Nephron progenitor cell (in vitro differentiated cells): Measurements from ENCODE around the gene GTSE1.

Experiments used
- DNase-seq: peaks from one replicate; pipeline ENCODE4 v3.0.0; 2021
- H3K27ac Mint-ChIP-seq: 2 replicates; pipeline ENCODE4 v1.8.0; 2021; ENCODE audit warnings: mild to moderate bottlenecking, moderate library complexity, mixed read lengths
- H3K27me3 Mint-ChIP-seq: 2 replicates; pipeline ENCODE4 v1.8.0; 2021; ENCODE audit warnings: mild to moderate bottlenecking, low read depth, mixed read lengths; ENCODE audit not compliant: poor library complexity
- H3K36me3 Mint-ChIP-seq: 2 replicates; pipeline ENCODE4 v1.8.0; 2021; ENCODE audit warnings: low read depth, mixed read lengths
- H3K4me1 Mint-ChIP-seq: 2 replicates; pipeline ENCODE4 v1.8.0; 2021; ENCODE audit warnings: mixed read lengths
- H3K4me3 Mint-ChIP-seq: 2 replicates; pipeline ENCODE4 v1.8.0; 2021; ENCODE audit warnings: mild to moderate bottlenecking, moderate library complexity, mixed read lengths
- H3K9me3 Mint-ChIP-seq: 2 replicates; pipeline ENCODE4 v1.8.0; 2021; ENCODE audit warnings: mild to moderate bottlenecking, moderate library complexity, mixed read lengths
- CTCF ChIP-seq: fragments of 200-600 bp; sonication (generic); IDR thresholded peaks from 2 replicates; pipeline ENCODE4 v1.5.0; 2021; ENCODE audit warnings: antibody characterized with exemption

The GTSE1 gene

GRCh38 chr22:46295277-46295971, 1.2 kb upstream of the GTSE1 start:
- Mint-ChIP-seq H3K9me3 (no peaks in the 10 kb centered on the region), H3K27me3 (no peaks in the 10 kb centered on the region), H3K4me1 (peaks cover 55% of the 10 kb centered on the region), H3K27ac (no peak overlapping the region), H3K36me3 (peaks cover 32% of the 10 kb centered on the region), H3K4me3 (peak overlapping the region; percentile 87)
- TF ChIP-seq CTCF: no peak
- no peak for DNase-seq

DNA sequence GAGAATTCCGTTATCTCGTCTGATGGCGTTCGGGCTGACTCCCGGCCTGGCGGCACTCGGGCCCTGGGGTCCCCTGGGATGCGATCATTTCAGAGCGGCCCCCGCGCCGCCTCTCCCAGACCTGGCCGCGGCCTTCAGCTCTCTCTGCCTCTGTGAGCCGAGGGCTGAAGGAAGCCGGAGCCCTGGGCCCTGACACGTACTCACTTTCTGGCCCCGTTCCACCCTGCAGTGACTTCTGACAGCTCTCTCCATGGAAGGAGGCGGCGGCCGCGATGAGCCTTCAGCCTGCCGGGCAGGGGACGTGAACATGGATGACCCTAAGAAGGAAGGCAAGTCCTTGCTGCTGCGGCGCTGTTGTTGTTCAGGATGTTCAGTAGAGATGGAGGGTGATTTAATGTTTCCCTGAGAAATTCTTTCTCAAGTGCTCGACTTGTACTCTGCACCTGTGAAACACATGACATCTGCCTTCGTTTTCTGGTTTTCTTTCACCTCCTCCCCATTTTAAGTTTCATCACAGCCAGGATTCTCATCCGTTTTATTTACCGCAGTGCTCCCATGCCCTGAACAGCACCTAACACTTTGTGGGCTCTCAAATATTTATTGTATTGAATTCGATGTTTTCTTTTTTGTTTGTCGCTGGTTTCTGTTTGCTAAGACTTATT, 612 bp downstream of the GTSE1 start:
- peaks cover 62% of the 10 kb centered on the region for H3K4me1 Mint-ChIP-seq
- DNase-seq: peak; percentile 62
- H3K4me3 Mint-ChIP-seq: peak overlapping the region; percentile 94
- no peaks in the 10 kb centered on the region for H3K9me3 Mint-ChIP-seq
- no peaks in the 10 kb centered on the region for H3K27me3 Mint-ChIP-seq
- no peak for TF ChIP-seq CTCF
- H3K27ac Mint-ChIP-seq: no peak overlapping the region
- H3K36me3 Mint-ChIP-seq: peaks cover 39% of the 10 kb centered on the region

DNA sequence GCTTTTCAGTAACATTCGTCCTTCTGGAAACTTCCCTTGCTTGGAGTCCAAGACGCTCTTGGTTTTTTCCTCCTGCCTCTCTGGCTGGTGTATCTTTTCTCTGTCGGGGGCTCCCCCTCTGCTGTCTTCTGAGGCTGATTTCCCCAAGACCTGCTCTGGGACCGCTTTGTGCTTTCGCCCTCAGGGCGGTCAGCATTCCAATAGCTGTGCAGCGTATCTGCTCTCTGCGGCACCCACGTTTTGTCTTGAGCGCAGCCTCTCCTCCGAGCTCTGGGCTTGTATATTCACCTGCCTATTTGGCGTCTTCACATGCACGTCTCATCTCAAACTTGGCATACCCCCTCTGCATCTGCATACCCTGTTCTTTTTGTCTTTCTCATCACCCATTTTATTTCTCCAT, 2.4 kb downstream of the GTSE1 start:
- no peak for DNase-seq
- H3K27me3 Mint-ChIP-seq: no peaks in the 10 kb centered on the region
- no peak for TF ChIP-seq CTCF
- no peak overlapping the region for H3K27ac Mint-ChIP-seq
- H3K36me3 Mint-ChIP-seq: peaks cover 45% of the 10 kb centered on the region
- H3K4me1 Mint-ChIP-seq: peaks cover 64% of the 10 kb centered on the region
- no peaks in the 10 kb centered on the region for H3K9me3 Mint-ChIP-seq
- H3K4me3 Mint-ChIP-seq: peak overlapping the region; percentile 94

DNA sequence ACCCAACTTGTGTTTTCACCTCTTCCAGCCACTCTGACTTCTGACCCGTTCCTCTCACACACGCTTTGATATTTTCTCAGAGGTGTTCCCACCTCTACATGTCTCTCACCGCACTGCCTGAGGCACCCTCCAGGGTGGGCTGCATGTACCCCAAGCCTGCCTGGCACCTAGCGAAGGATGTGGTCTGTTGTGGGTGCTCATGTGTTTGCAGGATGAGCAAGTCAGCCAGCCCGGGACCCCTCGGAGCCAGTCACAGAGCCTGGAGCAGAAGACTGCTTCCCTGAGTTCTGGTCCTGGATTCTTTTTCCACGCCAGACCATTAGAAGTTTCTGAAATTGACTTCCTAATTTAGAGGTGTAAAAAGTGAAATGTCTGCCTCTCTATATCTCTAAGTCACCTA, 3.8 kb downstream of the GTSE1 start:
- Mint-ChIP-seq H3K27me3 (peaks cover 4% of the 10 kb centered on the region), H3K4me3 (no peak overlapping the region), H3K9me3 (no peaks in the 10 kb centered on the region), H3K27ac (peak overlapping the region; percentile 37), H3K36me3 (peaks cover 58% of the 10 kb centered on the region), H3K4me1 (peaks cover 57% of the 10 kb centered on the region)
- TF ChIP-seq CTCF: no peak
- DNase-seq: no peak

- Mint-ChIP-seq H3K4me1 (peaks cover 34% of the 10 kb centered on the region), H3K9me3 (no peaks in the 10 kb centered on the region), H3K4me3 (no peak overlapping the region), H3K36me3 (peaks cover 76% of the 10 kb centered on the region), H3K27ac (no peak overlapping the region), H3K27me3 (peaks cover 4% of the 10 kb centered on the region)
- no peak for TF ChIP-seq CTCF
- DNase-seq: no peak
Observed at GRCh38 chr22:46303347-46303965, 6.8 kb downstream of the GTSE1 start.
